Measurements from ENCODE around the gene PSTPIP1. TPM values are rescaled to one million over a fixed set of nuclear protein-coding genes. Genes with fewer than 3 reads are reported as not detected.

The PSTPIP1 gene
- polyA plus RNA-seq, 1 donor (not counting 4 experiments of a cell fraction or from before 2014, with no cell fraction given) = 9.6 TPM

GRCh38 chr15:77010312-77010686, 15.4 kb downstream of the PSTPIP1 start:
- TF ChIP-seq CTCF (optimal IDR thresholded peaks at IDR 0.05 in 1 of 3, IDR thresholded peaks at IDR 0.05 in 1 of 3, conservative IDR thresholded peaks at IDR 0.05 in 1 of 3; ENCODE audit: extremely low read depth in 1 of 3, insufficient read depth in 2 of 3, low read length in 3 of 3) (no peak), EZH2 (IDR thresholded peaks at IDR 0.05; ENCODE audit: low read length) (no peak)

GRCh38 chr15:77010857-77011256, 15.9 kb downstream of the PSTPIP1 start:
- H3K4me1 ChIP-seq (ENCODE audit: control insufficient read depth, extremely low read depth, insufficient read depth, low read length) = peaks cover 10% of the 10 kb centered on the region
- no peak overlapping the region for H3K27ac ChIP-seq (ENCODE audit: control insufficient read depth, insufficient read depth, low read length)
- no peak overlapping the region for H3K4me2 ChIP-seq (ENCODE audit: control insufficient read depth, extremely low read depth, insufficient read depth, low read depth, low read length)
- peaks cover 7% of the 10 kb centered on the region for H3K79me2 ChIP-seq (ENCODE audit: control insufficient read depth, insufficient read depth, low read length)
- DNase-seq (ENCODE audit: low read depth, low spot score) = no peak
- no peak overlapping the region for H2AFZ ChIP-seq (ENCODE audit: control insufficient read depth, low read length)
- H3K36me3 ChIP-seq (ENCODE audit: control insufficient read depth in 2 of 2, extremely low read depth in 1 of 2, insufficient read depth in 2 of 2, low read length in 2 of 2) = no peaks in the 10 kb centered on the region
- no peak overlapping the region for H3K9ac ChIP-seq (ENCODE audit: control insufficient read depth, extremely low read depth, insufficient read depth, low read length)
- no peaks in the 10 kb centered on the region for H4K20me1 ChIP-seq (ENCODE audit: control insufficient read depth, extremely low read depth, insufficient read depth, low read length)
- TF ChIP-seq EZH2 (IDR thresholded peaks at IDR 0.05; ENCODE audit: low read length) (no peak), CTCF (optimal IDR thresholded peaks at IDR 0.05 in 1 of 3, IDR thresholded peaks at IDR 0.05 in 1 of 3, conservative IDR thresholded peaks at IDR 0.05 in 1 of 3; ENCODE audit: extremely low read depth in 1 of 3, insufficient read depth in 2 of 3, low read length in 3 of 3) (no peak)
- no peak for FAIRE-seq
- peaks cover 3% of the 10 kb centered on the region for H3K9me1 ChIP-seq (ENCODE audit: control insufficient read depth, extremely low read depth, insufficient read depth, low read length)
- no peak overlapping the region for H3K4me3 ChIP-seq (ENCODE audit: control insufficient read depth in 2 of 3, extremely low read depth in 1 of 3, insufficient read depth in 2 of 3, low read depth in 1 of 3, low read length in 3 of 3)
- H3K27me3 ChIP-seq (ENCODE audit: control insufficient read depth, extremely low read depth, insufficient read depth, low read length) = no peaks in the 10 kb centered on the region
- dilution Hi-C loops (cut with MboI; ENCODE audit: extremely low pct_ligation_motif_present, low sequenced_read_pairs) = no loop called here
- no peaks in the 10 kb centered on the region for H3K9me3 ChIP-seq (ENCODE audit: control insufficient read depth, low read depth, low read length)

More at GRCh38 chr15:77010312-77010686, 15.4 kb downstream of the PSTPIP1 start:
- dilution Hi-C loops (cut with MboI; ENCODE audit: extremely low pct_ligation_motif_present, low sequenced_read_pairs) = no loop called here
- H3K4me3 ChIP-seq (ENCODE audit: control insufficient read depth in 2 of 3, extremely low read depth in 1 of 3, insufficient read depth in 2 of 3, low read depth in 1 of 3, low read length in 3 of 3) = no peak overlapping the region
- H3K9ac ChIP-seq (ENCODE audit: control insufficient read depth, extremely low read depth, insufficient read depth, low read length) = no peak overlapping the region
- H3K36me3 ChIP-seq (ENCODE audit: control insufficient read depth in 2 of 2, extremely low read depth in 1 of 2, insufficient read depth in 2 of 2, low read length in 2 of 2) = no peaks in the 10 kb centered on the region
- no peaks in the 10 kb centered on the region for H3K9me3 ChIP-seq (ENCODE audit: control insufficient read depth, low read depth, low read length)
- DNase-seq (ENCODE audit: low read depth, low spot score) (no peak), FAIRE-seq (no peak)
- peaks cover 7% of the 10 kb centered on the region for H3K79me2 ChIP-seq (ENCODE audit: control insufficient read depth, insufficient read depth, low read length)
- H2AFZ ChIP-seq (ENCODE audit: control insufficient read depth, low read length) = no peak overlapping the region
- H4K20me1 ChIP-seq (ENCODE audit: control insufficient read depth, extremely low read depth, insufficient read depth, low read length) = no peaks in the 10 kb centered on the region
- H3K27me3 ChIP-seq (ENCODE audit: control insufficient read depth, extremely low read depth, insufficient read depth, low read length) = no peaks in the 10 kb centered on the region
- no peak overlapping the region for H3K27ac ChIP-seq (ENCODE audit: control insufficient read depth, insufficient read depth, low read length)
- peaks cover 3% of the 10 kb centered on the region for H3K9me1 ChIP-seq (ENCODE audit: control insufficient read depth, extremely low read depth, insufficient read depth, low read length)
- H3K4me1 ChIP-seq (ENCODE audit: control insufficient read depth, extremely low read depth, insufficient read depth, low read length) = peaks cover 10% of the 10 kb centered on the region
- H3K4me2 ChIP-seq (ENCODE audit: control insufficient read depth, extremely low read depth, insufficient read depth, low read depth, low read length) = no peak overlapping the region
